Uterus (tissue), 4 donors: ENCODE results near the gene MOB3C. TPM values are rescaled to one million over a fixed set of nuclear protein-coding genes. Genes with fewer than 3 reads are reported as not detected.

Experiments used
- DNase-seq, 2 donors: peaks; one replicate each; pipeline ENCODE4 v3.0.0-alpha.2; 2019 to 2020
- H3K27ac ChIP-seq, 2 donors: fragments of 200-600 bp; sonication (generic); 1 replicate in 1 of 2; 2 replicates in 1 of 2; pipeline ENCODE4 v1.5.1; 2016 to 2018
- H3K27me3 ChIP-seq, 2 donors: fragments of 200-600 bp; sonication (generic); one replicate each; pipeline ENCODE4 v1.5.1; 2018 to 2019; ENCODE audit warnings: control low read depth in 1 of 2
- H3K36me3 ChIP-seq, 2 donors: fragments of 200-600 bp; sonication (generic); one replicate each; pipeline ENCODE4 v1.5.1; 2019; ENCODE audit warnings: control low read depth in 1 of 2
- H3K4me1 ChIP-seq, 2 donors: fragments of 200-600 bp; sonication (generic); one replicate each; pipeline ENCODE4 v1.5.1; 2018 to 2019; ENCODE audit warnings: control low read depth in 1 of 2
- H3K4me3 ChIP-seq, 2 donors: fragments of 200-600 bp; sonication (generic); 1 replicate in 1 of 2; 2 replicates in 1 of 2; pipeline ENCODE4 v1.5.1; 2018 to 2019; ENCODE audit warnings: mild to moderate bottlenecking in 1 of 2
- H3K9me3 ChIP-seq, 2 donors: fragments of 200-600 bp; sonication (generic); one replicate each; pipeline ENCODE4 v1.5.1; 2019; ENCODE audit warnings: control low read depth in 1 of 2
- POLR2A ChIP-seq, 2 donors: fragments of 450-650 bp; IDR thresholded peaks; one replicate each; pipeline ENCODE4 v1.6.1; 2016; ENCODE audit warnings: antibody characterized with exemption in 2 of 2, mild to moderate bottlenecking in 1 of 2, moderate library complexity in 1 of 2
- intact Hi-C: fragments of 100-400 bp; cut with DNase I; formaldehyde crosslinking; loops from one replicate; pipeline ENCODE4 v1.15.1; 2023; ENCODE audit warnings: low total_unique reads
- total RNA-seq, 4 donors: library from RNA; depleted of rRNA in 3 of 4; stranded (reverse); fragments of >200 nt in 3 of 4; gene quantifications; one replicate each; pipeline versions ENCODE4 v1.1.0 to v1.2.4, GENCODE V29; 2014 to 2023
- TF ChIP-seq, protein P1 (sequence below), 4 experiments: fragments of 200-600 bp in 2 of 4; fragments of 450-650 bp in 2 of 4; sonication (generic) in 2 of 4; IDR thresholded peaks; one replicate each; pipeline ENCODE4 v1.5.1; 2016 to 2019; ENCODE audit warnings: antibody characterized with exemption in 4 of 4, mild to moderate bottlenecking in 2 of 4, moderate library complexity in 1 of 4
- donor health status: DM: yes; HTN: yes; CAD: no.

Gene MOB3C
- total RNA-seq, 4 donors from 2014 or later = 6.9 to 22.5 (median 16.6) TPM

DNA sequence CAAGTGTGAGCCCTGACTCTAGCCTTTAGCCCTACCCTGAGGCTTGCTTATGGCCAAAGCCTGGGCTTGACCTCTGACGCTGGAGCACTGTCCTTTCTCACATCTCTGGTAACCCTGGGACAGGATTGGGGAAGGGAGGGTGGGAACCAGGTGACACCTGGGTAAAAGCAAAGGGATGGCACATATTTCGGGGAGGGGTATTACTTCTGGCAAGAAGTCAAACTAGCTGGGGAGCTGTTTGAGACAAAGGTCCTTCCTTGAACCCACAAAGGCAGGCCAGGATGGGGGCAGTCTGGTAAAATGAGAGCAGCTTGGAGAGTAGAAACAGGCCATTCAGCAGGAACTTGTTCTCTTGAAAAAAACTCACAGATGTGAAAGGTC lies 2.0 kb downstream of the MOB3C start:
- H3K9me3 ChIP-seq = no peaks in the 10 kb centered on the region
- intact Hi-C loops = no loop called here
- TF ChIP-seq POLR2A (IDR thresholded peaks at IDR 0.05) = no peak
- TF ChIP-seq, protein P1, sequence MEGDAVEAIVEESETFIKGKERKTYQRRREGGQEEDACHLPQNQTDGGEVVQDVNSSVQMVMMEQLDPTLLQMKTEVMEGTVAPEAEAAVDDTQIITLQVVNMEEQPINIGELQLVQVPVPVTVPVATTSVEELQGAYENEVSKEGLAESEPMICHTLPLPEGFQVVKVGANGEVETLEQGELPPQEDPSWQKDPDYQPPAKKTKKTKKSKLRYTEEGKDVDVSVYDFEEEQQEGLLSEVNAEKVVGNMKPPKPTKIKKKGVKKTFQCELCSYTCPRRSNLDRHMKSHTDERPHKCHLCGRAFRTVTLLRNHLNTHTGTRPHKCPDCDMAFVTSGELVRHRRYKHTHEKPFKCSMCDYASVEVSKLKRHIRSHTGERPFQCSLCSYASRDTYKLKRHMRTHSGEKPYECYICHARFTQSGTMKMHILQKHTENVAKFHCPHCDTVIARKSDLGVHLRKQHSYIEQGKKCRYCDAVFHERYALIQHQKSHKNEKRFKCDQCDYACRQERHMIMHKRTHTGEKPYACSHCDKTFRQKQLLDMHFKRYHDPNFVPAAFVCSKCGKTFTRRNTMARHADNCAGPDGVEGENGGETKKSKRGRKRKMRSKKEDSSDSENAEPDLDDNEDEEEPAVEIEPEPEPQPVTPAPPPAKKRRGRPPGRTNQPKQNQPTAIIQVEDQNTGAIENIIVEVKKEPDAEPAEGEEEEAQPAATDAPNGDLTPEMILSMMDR (IDR thresholded peaks at IDR 0.05) = no peak
- H3K27me3 ChIP-seq = no peaks in the 10 kb centered on the region
- peak overlapping the region; percentile 3 to 23 for H3K27ac ChIP-seq
- H3K4me3 ChIP-seq = no peak overlapping the region
- H3K4me1 ChIP-seq = peaks cover 0 to 13% of the 10 kb centered on the region in 2 donors
- H3K36me3 ChIP-seq = no peaks in the 10 kb centered on the region
- no peak for DNase-seq

GRCh38 chr1:46613661-46614603 lies 2.7 kb downstream of the MOB3C start:
- DNase-seq = peak; percentile 89 to 91
- no peaks in the 10 kb centered on the region for H3K36me3 ChIP-seq
- H3K27me3 ChIP-seq = no peaks in the 10 kb centered on the region
- H3K4me1 ChIP-seq = peaks cover 0 to 13% of the 10 kb centered on the region in 2 donors
- intact Hi-C loops = no loop called here
- H3K27ac ChIP-seq = peak overlapping the region; percentile 68 to 70
- peak in 1 of 2 donors; percentile 10 for TF ChIP-seq POLR2A (IDR thresholded peaks at IDR 0.05)
- TF ChIP-seq, protein P1 (IDR thresholded peaks at IDR 0.05) = peak in 1 of 4 experiments; percentile 2
- peak overlapping the region; percentile 6 to 15 for H3K4me3 ChIP-seq
- H3K9me3 ChIP-seq = no peaks in the 10 kb centered on the region

GRCh38 chr1:46612937-46613660 lies 3.5 kb downstream of the MOB3C start:
- TF ChIP-seq, protein P1 (IDR thresholded peaks at IDR 0.05) = no peak
- TF ChIP-seq POLR2A (IDR thresholded peaks at IDR 0.05) = no peak
- Histone ChIP-seq H3K36me3 (no peaks in the 10 kb centered on the region), H3K4me1 (peaks cover 0 to 13% of the 10 kb centered on the region in 2 donors), H3K27ac (peak overlapping the region; percentile 68 to 70), H3K27me3 (no peaks in the 10 kb centered on the region), H3K9me3 (no peaks in the 10 kb centered on the region), H3K4me3 (peak overlapping the region in 1 of 2 donors; percentile 6)
- intact Hi-C loops = no loop called here
- no peak for DNase-seq

DNA sequence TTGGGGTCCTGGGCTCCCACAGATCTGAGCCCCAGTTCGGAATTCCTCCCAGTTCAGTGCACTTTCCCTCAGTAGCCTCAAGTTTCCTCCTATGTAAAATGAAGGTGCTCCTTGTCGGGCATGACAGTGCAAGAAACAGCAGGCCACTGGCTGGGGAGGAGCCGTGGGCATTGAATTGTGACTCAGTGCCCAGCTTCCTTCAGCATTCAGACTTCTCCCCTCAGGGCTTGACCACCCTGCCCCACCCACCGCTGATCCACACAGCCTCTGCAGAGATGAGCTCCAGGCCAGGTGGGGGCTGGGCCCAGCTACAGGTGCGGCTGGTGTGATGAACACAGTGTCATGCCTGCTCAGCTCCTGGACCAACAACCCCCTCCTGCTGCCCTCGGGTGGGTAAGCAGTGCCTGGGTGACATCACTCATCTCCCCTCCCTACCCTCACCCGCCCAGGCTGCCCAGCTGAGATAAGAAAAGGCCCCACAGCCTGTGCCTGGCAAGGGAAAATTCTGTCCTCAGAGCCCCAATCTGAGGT lies 4.9 kb downstream of the MOB3C start:
- TF ChIP-seq POLR2A (IDR thresholded peaks at IDR 0.05) = no peak
- TF ChIP-seq, protein P1 (IDR thresholded peaks at IDR 0.05) = no peak
- Histone ChIP-seq H3K9me3 (no peaks in the 10 kb centered on the region), H3K4me3 (no peak overlapping the region), H3K27me3 (no peaks in the 10 kb centered on the region), H3K4me1 (peaks cover 0 to 13% of the 10 kb centered on the region in 2 donors), H3K36me3 (no peaks in the 10 kb centered on the region), H3K27ac (no peak overlapping the region)
- intact Hi-C loops = no loop called here
- DNase-seq = no peak
